ENCODE data around the gene TEC. TPM values are rescaled to one million over a fixed set of nuclear protein-coding genes. Genes with fewer than 3 reads are reported as not detected.
"Not testable (repeated sequence)": the region's sequence is repeated elsewhere in the genome, so short reads cannot be mapped to it uniquely, and the experiment has no call there.

The TEC gene
- total and polyA plus RNA-seq, 9 donors = 0.43 to 4.0 (median 1.4) TPM

- Histone ChIP-seq H3K4me3 (no peak overlapping the region), H3K27ac (no peak overlapping the region), H3K4me1 (ENCODE audit: insufficient read depth) (no peaks in the 10 kb centered on the region), H3K27me3 (no peaks in the 10 kb centered on the region), H3K9me3 (no peaks in the 10 kb centered on the region), H3K36me3 (no peaks in the 10 kb centered on the region)
- no peak for DNase-seq
- TF ChIP-seq CTCF (IDR thresholded peaks at IDR 0.05) (no peak), EP300 (IDR thresholded peaks at IDR 0.05) (no peak), POLR2A (IDR thresholded peaks at IDR 0.05) (no peak)
- intact Hi-C loops (cut with DNase I) = no loop called here
- 83 to 87% (median 84%) methylated on average over 7 of the region's 7 CpGs for WGBS, 3 donors
Measured at GRCh38 chr4:48225368-48226141, 44.1 kb downstream of the TEC start.

- Histone ChIP-seq H3K4me1 (ENCODE audit: insufficient read depth) (no peaks in the 10 kb centered on the region), H3K27ac (no peak overlapping the region), H3K36me3 (no peaks in the 10 kb centered on the region), H3K9me3 (no peaks in the 10 kb centered on the region), H3K4me3 (no peak overlapping the region), H3K27me3 (no peaks in the 10 kb centered on the region)
- intact Hi-C loops (cut with DNase I) = no loop called here
- WGBS, 3 donors = 78 to 80% (median 79%) methylated on average over 5 of the region's 5 CpGs
- DNase-seq = no peak
- TF ChIP-seq EP300 (IDR thresholded peaks at IDR 0.05) (no peak), POLR2A (IDR thresholded peaks at IDR 0.05) (no peak), CTCF (IDR thresholded peaks at IDR 0.05) (no peak)
Measured at GRCh38 chr4:48224606-48225005, 45.0 kb downstream of the TEC start.

GRCh38 chr4:48223633-48224295 is 45.9 kb downstream of the TEC start:
- no peak for TF ChIP-seq CTCF (IDR thresholded peaks at IDR 0.05)
- Histone ChIP-seq H3K27ac (no peak overlapping the region), H3K27me3 (no peaks in the 10 kb centered on the region), H3K4me1 (ENCODE audit: insufficient read depth) (no peaks in the 10 kb centered on the region), H3K9me3 (no peaks in the 10 kb centered on the region), H3K4me3 (no peak overlapping the region), H3K36me3 (no peaks in the 10 kb centered on the region)
- 63 to 80% (median 78%) methylated on average over 3 of the region's 3 CpGs for WGBS, 3 donors
- intact Hi-C loops (cut with DNase I) = no loop called here
- DNase-seq = no peak

- no peak for DNase-seq
- intact Hi-C loops (cut with DNase I) = no loop called here
- Histone ChIP-seq H3K4me1 (ENCODE audit: insufficient read depth) (no peaks in the 10 kb centered on the region), H3K9me3 (no peaks in the 10 kb centered on the region), H3K36me3 (no peaks in the 10 kb centered on the region), H3K27me3 (no peaks in the 10 kb centered on the region), H3K27ac (no peak overlapping the region), H3K4me3 (no peak overlapping the region)
- no peak for TF ChIP-seq POLR2A (IDR thresholded peaks at IDR 0.05)
- no peak for TF ChIP-seq CTCF (IDR thresholded peaks at IDR 0.05)
- no peak for TF ChIP-seq EP300 (IDR thresholded peaks at IDR 0.05)
- WGBS, 3 donors = 85 to 88% (median 85%) methylated on average over 2 of the region's 2 CpGs
Measured at GRCh38 chr4:48222491-48222890, 47.1 kb downstream of the TEC start.

- DNase-seq; H3K27me3 ChIP-seq; intact Hi-C loops (cut with DNase I); H3K27ac ChIP-seq; H3K9me3 ChIP-seq; H3K36me3 ChIP-seq; H3K4me3 ChIP-seq; H3K4me1 ChIP-seq (ENCODE audit: insufficient read depth): not testable (repeated sequence)
- WGBS, 3 donors = 34 to 51% (median 43%) methylated on average over 8 of the region's 8 CpGs
Measured at GRCh38 chr4:48219430-48219829, 50.2 kb downstream of the TEC start.
